Trophoblast cell (in vitro differentiated cells and primary cell): ENCODE measurements around the gene ARL6IP4.
A peak's percentile ranks its signal among the peaks of the same experiment; 100 is the strongest.

Experiments
- DNase-seq, 2 donors: peaks; one replicate each; pipeline ENCODE4 v3.0.0-alpha.2; 2016
- H2AFZ ChIP-seq: 2 replicates; pipeline ENCODE4 v1.6.1; 2013; ENCODE audit warnings: low read length, moderate library complexity, mild to moderate bottlenecking; ENCODE audit not compliant: insufficient read depth, poor library complexity
- H2AK5ac ChIP-seq: 2 replicates; pipeline ENCODE4 v1.6.1; 2013; ENCODE audit warnings: mild to moderate bottlenecking, low read length
- H2BK120ac ChIP-seq: 2 replicates; pipeline ENCODE4 v1.6.1; 2013; ENCODE audit warnings: low read length, mild to moderate bottlenecking, moderate library complexity; ENCODE audit not compliant: insufficient read depth, poor library complexity
- H2BK12ac ChIP-seq: 2 replicates; pipeline ENCODE4 v1.6.1; 2013; ENCODE audit warnings: mild to moderate bottlenecking, low read length, moderate library complexity
- H2BK5ac ChIP-seq: 2 replicates; pipeline ENCODE4 v1.6.1; 2013; ENCODE audit warnings: low read length, low read depth, moderate library complexity, mild to moderate bottlenecking; ENCODE audit not compliant: poor library complexity
- H3K14ac ChIP-seq: 2 replicates; pipeline ENCODE4 v1.6.1; 2013; ENCODE audit warnings: mild to moderate bottlenecking, low read length
- H3K18ac ChIP-seq: 2 replicates; pipeline ENCODE4 v1.6.1; 2013; ENCODE audit warnings: mild to moderate bottlenecking, low read length
- H3K23ac ChIP-seq: 2 replicates; pipeline ENCODE4 v1.6.1; 2013; ENCODE audit warnings: low read length
- H3K27ac ChIP-seq: 2 replicates; pipeline ENCODE4 v1.5.1; 2013; ENCODE audit warnings: low read depth, mild to moderate bottlenecking, inconsistent platforms, low read length, moderate library complexity
- H3K27me3 ChIP-seq: 2 replicates; pipeline ENCODE4 v1.6.1; 2013; ENCODE audit warnings: inconsistent platforms, mild to moderate bottlenecking, low read length, moderate library complexity; ENCODE audit not compliant: insufficient read depth
- H3K36me3 ChIP-seq, 2 experiments: 1 replicate in 1 of 2; 2 replicates in 1 of 2; pipeline ENCODE4 v1.6.1; 2013; ENCODE audit warnings: low read length in 2 of 2, mild to moderate bottlenecking in 2 of 2, moderate library complexity in 1 of 2; ENCODE audit not compliant: insufficient read depth in 2 of 2, control insufficient read depth in 1 of 2
- H3K4ac ChIP-seq: 2 replicates; pipeline ENCODE4 v1.6.1; 2013; ENCODE audit warnings: low read depth, mild to moderate bottlenecking, low read length, moderate library complexity
- H3K4me1 ChIP-seq, 2 experiments: 1 replicate in 1 of 2; 2 replicates in 1 of 2; pipeline ENCODE4 v1.6.1; 2013; ENCODE audit warnings: low read length in 2 of 2, mild to moderate bottlenecking in 2 of 2, moderate library complexity in 1 of 2; ENCODE audit not compliant: insufficient read depth in 2 of 2, control insufficient read depth in 1 of 2
- H3K4me2 ChIP-seq: 2 replicates; pipeline ENCODE4 v1.6.1; 2013; ENCODE audit warnings: inconsistent platforms, mild to moderate bottlenecking, low read length, moderate library complexity
- H3K4me3 ChIP-seq: 2 replicates; pipeline ENCODE4 v1.5.1; 2013; ENCODE audit warnings: mild to moderate bottlenecking, low read depth, low read length, inconsistent platforms
- H3K79me1 ChIP-seq: one replicate; pipeline ENCODE4 v1.6.1; 2013; ENCODE audit warnings: low read length
- H3K79me2 ChIP-seq: 2 replicates; pipeline ENCODE4 v1.6.1; 2013; ENCODE audit warnings: low read length, mild to moderate bottlenecking; ENCODE audit not compliant: control insufficient read depth, insufficient read depth, poor library complexity
- H3K9ac ChIP-seq: 2 replicates; pipeline ENCODE4 v1.6.1; 2013; ENCODE audit warnings: mild to moderate bottlenecking, low read length
- H3K9me3 ChIP-seq: 2 replicates; pipeline ENCODE4 v1.6.1; 2013; ENCODE audit warnings: low read depth, mild to moderate bottlenecking, control low read depth, inconsistent platforms, low read length; ENCODE audit not compliant: insufficient read depth
- H4K12ac ChIP-seq: 2 replicates; pipeline ENCODE4 v1.6.1; 2013; ENCODE audit warnings: low read depth, mild to moderate bottlenecking, low read length, moderate library complexity
- H4K8ac ChIP-seq: 2 replicates; pipeline ENCODE4 v1.6.1; 2013; ENCODE audit warnings: low read depth, mild to moderate bottlenecking, low read length, moderate library complexity
- H4K91ac ChIP-seq: one replicate; pipeline ENCODE4 v1.6.1; 2013; ENCODE audit warnings: low read depth, mild to moderate bottlenecking, low read length, moderate library complexity
- WGBS: extraction: QIAGEN DNeasy Blood & Tissue Kit; methylation state at CpG from one replicate; pipeline ENCODE4 v1.1.7; 2013; ENCODE audit warnings: missing lambda C conversion rate; ENCODE audit not compliant: insufficient read length, insufficient coverage; ENCODE audit errors: extremely low coverage; 5-methylcytosine and 5-hydroxymethylcytosine counted together

The ARL6IP4 gene

GRCh38 chr12:122975790-122976647 lies 4.5 kb upstream of the ARL6IP4 start:
- H3K23ac ChIP-seq: no peak overlapping the region
- peak overlapping the region; percentile 44 for H2AK5ac ChIP-seq
- no peak overlapping the region for H2BK5ac ChIP-seq
- H3K18ac ChIP-seq: peak overlapping the region; percentile 18
- H2BK120ac ChIP-seq: peak overlapping the region; percentile 16
- H3K27ac ChIP-seq: no peak overlapping the region
- H4K8ac ChIP-seq: peak overlapping the region; percentile 75
- no peak for DNase-seq
- peak overlapping the region; percentile 100 for H3K4me3 ChIP-seq
- H2AFZ ChIP-seq: no peak overlapping the region
- peak overlapping the region; percentile 94 for H3K4me2 ChIP-seq
- peak overlapping the region; percentile 77 for H3K14ac ChIP-seq
- peaks cover 16 to 19% of the 10 kb centered on the region in 2 experiments for H3K36me3 ChIP-seq
- peaks cover 17% of the 10 kb centered on the region for H3K79me2 ChIP-seq
- H4K12ac ChIP-seq: peak overlapping the region; percentile 21
- peak overlapping the region; percentile 22 for H4K91ac ChIP-seq
- H2BK12ac ChIP-seq: no peak overlapping the region
- no CpG with 5 or more reads among the region's 8 CpGs for WGBS
- peaks cover 18% of the 10 kb centered on the region for H3K79me1 ChIP-seq
- H3K4ac ChIP-seq: peak overlapping the region; percentile 49
- H3K4me1 ChIP-seq: peaks cover 18 to 20% of the 10 kb centered on the region in 2 experiments
- H3K27me3 ChIP-seq: no peaks in the 10 kb centered on the region
- H3K9me3 ChIP-seq: peaks cover 2% of the 10 kb centered on the region
- peak overlapping the region; percentile 98 for H3K9ac ChIP-seq

GRCh38 chr12:122976648-122976975 lies 3.9 kb upstream of the ARL6IP4 start:
- Histone ChIP-seq H2BK12ac (no peak overlapping the region), H2AFZ (no peak overlapping the region), H3K4me1 (peaks cover 22 to 23% of the 10 kb centered on the region in 2 experiments), H2AK5ac (no peak overlapping the region), H3K4me3 (no peak overlapping the region), H3K23ac (no peak overlapping the region), H4K12ac (no peak overlapping the region), H3K14ac (no peak overlapping the region), H3K79me1 (peaks cover 22% of the 10 kb centered on the region), H3K9ac (no peak overlapping the region), H3K79me2 (peaks cover 21% of the 10 kb centered on the region), H3K27ac (no peak overlapping the region), H2BK5ac (no peak overlapping the region), H3K9me3 (peaks cover 2% of the 10 kb centered on the region), H3K27me3 (no peaks in the 10 kb centered on the region), H3K4me2 (no peak overlapping the region), H2BK120ac (no peak overlapping the region), H4K91ac (no peak overlapping the region), H3K4ac (no peak overlapping the region), H3K36me3 (peaks cover 16 to 19% of the 10 kb centered on the region in 2 experiments), H4K8ac (no peak overlapping the region), H3K18ac (no peak overlapping the region)
- DNase-seq: no peak
- WGBS: no CpG with 5 or more reads among the region's 15 CpGs

GRCh38 chr12:122977153-122977552 lies 3.3 kb upstream of the ARL6IP4 start:
- Histone ChIP-seq H3K4me2 (no peak overlapping the region), H3K9me3 (peaks cover 2% of the 10 kb centered on the region), H4K8ac (no peak overlapping the region), H3K4me3 (no peak overlapping the region), H2BK120ac (no peak overlapping the region), H2BK5ac (no peak overlapping the region), H3K14ac (no peak overlapping the region), H3K4me1 (peaks cover 25 to 27% of the 10 kb centered on the region in 2 experiments), H3K23ac (no peak overlapping the region), H3K9ac (no peak overlapping the region), H2AK5ac (no peak overlapping the region), H3K27me3 (no peaks in the 10 kb centered on the region), H3K79me1 (peaks cover 22% of the 10 kb centered on the region), H2AFZ (no peak overlapping the region), H3K4ac (no peak overlapping the region), H3K27ac (no peak overlapping the region), H3K18ac (no peak overlapping the region), H4K12ac (no peak overlapping the region), H3K36me3 (peaks cover 21 to 23% of the 10 kb centered on the region in 2 experiments), H4K91ac (no peak overlapping the region), H2BK12ac (no peak overlapping the region), H3K79me2 (peaks cover 21% of the 10 kb centered on the region)
- DNase-seq: no peak
- no CpG with 5 or more reads among the region's 6 CpGs for WGBS

GRCh38 chr12:122977655-122978392 lies 2.7 kb upstream of the ARL6IP4 start:
- H2BK120ac ChIP-seq: no peak overlapping the region
- no peak overlapping the region for H3K18ac ChIP-seq
- no peak overlapping the region for H4K91ac ChIP-seq
- H4K8ac ChIP-seq: no peak overlapping the region
- H3K27ac ChIP-seq: no peak overlapping the region
- H3K36me3 ChIP-seq: peaks cover 28 to 30% of the 10 kb centered on the region in 2 experiments
- H2AK5ac ChIP-seq: no peak overlapping the region
- H2BK5ac ChIP-seq: no peak overlapping the region
- peaks cover 2% of the 10 kb centered on the region for H3K9me3 ChIP-seq
- no peak overlapping the region for H4K12ac ChIP-seq
- WGBS: no CpG with 5 or more reads among the region's 9 CpGs
- H2AFZ ChIP-seq: no peak overlapping the region
- no peak overlapping the region for H3K9ac ChIP-seq
- H3K4me2 ChIP-seq: no peak overlapping the region
- H3K14ac ChIP-seq: no peak overlapping the region
- H3K4me1 ChIP-seq: peaks cover 25 to 27% of the 10 kb centered on the region in 2 experiments
- DNase-seq: no peak
- no peak overlapping the region for H2BK12ac ChIP-seq
- no peak overlapping the region for H3K4me3 ChIP-seq
- H3K4ac ChIP-seq: no peak overlapping the region
- H3K79me2 ChIP-seq: peaks cover 21% of the 10 kb centered on the region
- H3K79me1 ChIP-seq: peaks cover 22% of the 10 kb centered on the region
- no peak overlapping the region for H3K23ac ChIP-seq
- no peaks in the 10 kb centered on the region for H3K27me3 ChIP-seq
